ENCODE measurements around the gene SLC8A3. TPM values are rescaled to one million over a fixed set of nuclear protein-coding genes. Genes with fewer than 3 reads are reported as not detected.

Gene SLC8A3
- total and polyA plus RNA-seq, 4 donors: 0.08 to 3.7 (median 0.85) TPM

- H3K4me3 ChIP-seq: no peak overlapping the region
- H3K4me1 ChIP-seq (ENCODE audit: control insufficient read depth in 5 of 5, insufficient read depth in 5 of 5, low read length in 5 of 5): no peaks in the 10 kb centered on the region
- no peaks in the 10 kb centered on the region for H3K36me3 ChIP-seq (ENCODE audit: control insufficient read depth in 4 of 4, insufficient read depth in 4 of 4, low read length in 4 of 4)
- TF ChIP-seq CTCF (IDR thresholded peaks at IDR 0.05; ENCODE audit: control extremely low read depth, extremely low read depth): no peak
- no peaks in the 10 kb centered on the region for H3K9me3 ChIP-seq (ENCODE audit: control insufficient read depth in 4 of 4, insufficient read depth in 3 of 4, low read length in 3 of 4)
- no peak for DNase-seq
- H3K9ac ChIP-seq (ENCODE audit: insufficient read depth in 1 of 2, low read length in 2 of 2): no peak overlapping the region
- H3K27ac ChIP-seq (ENCODE audit: low read depth in 1 of 2, low read length in 1 of 2): no peak overlapping the region
- no peak for ATAC-seq (ENCODE audit: insufficient read depth, low FRiP score)
- 65 to 75% methylated on average over 2 of the region's 2 CpGs for WGBS, 2 donors
- H3K27me3 ChIP-seq (ENCODE audit: control insufficient read depth in 3 of 3, insufficient read depth in 3 of 3, low read length in 2 of 3): no peaks in the 10 kb centered on the region
These were observed 184.0 kb downstream of the SLC8A3 start for GRCh38 chr14:70004791-70005190.

- no peak overlapping the region for H3K9ac ChIP-seq (ENCODE audit: insufficient read depth in 1 of 2, low read length in 2 of 2)
- H3K27ac ChIP-seq (ENCODE audit: low read depth in 1 of 2, low read length in 1 of 2): no peak overlapping the region
- no peaks in the 10 kb centered on the region for H3K4me1 ChIP-seq (ENCODE audit: control insufficient read depth in 5 of 5, insufficient read depth in 5 of 5, low read length in 5 of 5)
- DNase-seq (no peak), ATAC-seq (ENCODE audit: insufficient read depth, low FRiP score) (no peak)
- no peak overlapping the region for H3K4me3 ChIP-seq
- H3K27me3 ChIP-seq (ENCODE audit: control insufficient read depth in 3 of 3, insufficient read depth in 3 of 3, low read length in 2 of 3): no peaks in the 10 kb centered on the region
- no peaks in the 10 kb centered on the region for H3K9me3 ChIP-seq (ENCODE audit: control insufficient read depth in 4 of 4, insufficient read depth in 3 of 4, low read length in 3 of 4)
- TF ChIP-seq CTCF (IDR thresholded peaks at IDR 0.05; ENCODE audit: control extremely low read depth, extremely low read depth): no peak
- H3K36me3 ChIP-seq (ENCODE audit: control insufficient read depth in 4 of 4, insufficient read depth in 4 of 4, low read length in 4 of 4): no peaks in the 10 kb centered on the region
- WGBS, 2 donors: 85 to 92% methylated on average over 6 of the region's 6 CpGs
These were observed 186.0 kb downstream of the SLC8A3 start for GRCh38 chr14:70002589-70003346.

DNA sequence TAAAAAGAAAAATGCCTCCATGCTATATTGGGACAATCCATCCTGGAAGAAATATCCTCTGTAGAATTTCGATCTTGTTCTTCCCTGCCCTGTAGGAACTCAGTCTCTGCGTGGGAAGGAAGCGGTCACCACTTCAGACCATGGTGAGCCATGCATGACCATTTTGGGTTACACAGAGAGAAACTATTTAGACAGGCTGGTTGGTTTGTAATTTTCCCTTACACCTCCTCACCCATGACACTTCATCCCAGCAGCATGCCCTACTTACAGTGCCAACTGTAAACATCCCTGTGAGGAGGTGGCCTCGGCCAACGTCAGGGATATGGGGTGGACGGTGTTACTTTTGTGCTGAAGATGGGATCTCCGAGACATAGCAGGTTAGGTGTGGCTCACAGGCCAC lies 188.2 kb downstream of the SLC8A3 start:
- Histone ChIP-seq H3K27me3 (ENCODE audit: control insufficient read depth in 3 of 3, insufficient read depth in 3 of 3, low read length in 2 of 3) (no peaks in the 10 kb centered on the region), H3K4me1 (ENCODE audit: control insufficient read depth in 5 of 5, insufficient read depth in 5 of 5, low read length in 5 of 5) (no peaks in the 10 kb centered on the region), H3K9me3 (ENCODE audit: control insufficient read depth in 4 of 4, insufficient read depth in 3 of 4, low read length in 3 of 4) (no peaks in the 10 kb centered on the region), H3K9ac (ENCODE audit: insufficient read depth in 1 of 2, low read length in 2 of 2) (no peak overlapping the region), H3K4me3 (no peak overlapping the region), H3K27ac (ENCODE audit: low read depth in 1 of 2, low read length in 1 of 2) (no peak overlapping the region), H3K36me3 (ENCODE audit: control insufficient read depth in 4 of 4, insufficient read depth in 4 of 4, low read length in 4 of 4) (no peaks in the 10 kb centered on the region)
- ATAC-seq (ENCODE audit: insufficient read depth, low FRiP score) (no peak), DNase-seq (no peak)
- WGBS, 2 donors: 89 to 90% methylated on average over 7 of the region's 7 CpGs
- TF ChIP-seq CTCF (IDR thresholded peaks at IDR 0.05; ENCODE audit: control extremely low read depth, extremely low read depth): no peak

DNA sequence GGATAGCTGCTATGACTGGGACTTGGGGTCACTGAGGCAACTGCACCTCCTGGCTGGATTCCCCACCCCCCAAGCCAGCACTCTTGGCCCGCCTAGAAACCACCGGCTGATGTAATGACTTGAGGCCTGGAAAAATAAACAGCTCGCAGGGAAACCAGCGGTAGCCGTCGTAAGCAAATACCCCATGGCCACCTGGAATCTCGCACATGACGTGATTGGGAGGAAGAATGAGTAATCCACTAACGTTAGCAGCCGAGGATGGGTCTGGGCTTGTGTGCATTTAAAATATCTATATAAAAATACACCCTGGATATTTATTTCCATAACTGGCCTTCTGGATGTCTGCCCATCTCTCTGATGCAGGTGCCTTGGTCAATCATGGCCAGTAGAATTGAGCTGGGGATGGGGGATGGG lies 189.5 kb downstream of the SLC8A3 start:
- WGBS, 2 donors: 55 to 74% methylated on average over 10 of the region's 10 CpGs
- TF ChIP-seq CTCF (IDR thresholded peaks at IDR 0.05; ENCODE audit: control extremely low read depth, extremely low read depth): no peak
- Histone ChIP-seq H3K9ac (ENCODE audit: insufficient read depth in 1 of 2, low read length in 2 of 2) (no peak overlapping the region), H3K27ac (ENCODE audit: low read depth in 1 of 2, low read length in 1 of 2) (no peak overlapping the region), H3K4me1 (ENCODE audit: control insufficient read depth in 5 of 5, insufficient read depth in 5 of 5, low read length in 5 of 5) (no peaks in the 10 kb centered on the region), H3K36me3 (ENCODE audit: control insufficient read depth in 4 of 4, insufficient read depth in 4 of 4, low read length in 4 of 4) (no peaks in the 10 kb centered on the region), H3K4me3 (no peak overlapping the region), H3K27me3 (ENCODE audit: control insufficient read depth in 3 of 3, insufficient read depth in 3 of 3, low read length in 2 of 3) (no peaks in the 10 kb centered on the region), H3K9me3 (ENCODE audit: control insufficient read depth in 4 of 4, insufficient read depth in 3 of 4, low read length in 3 of 4) (no peaks in the 10 kb centered on the region)
- ATAC-seq (ENCODE audit: insufficient read depth, low FRiP score): no peak
- DNase-seq: peak in 2 of 3 donors; percentile 6 to 10

Measured in lung (tissue), 12 donors.